ENCODE measurements around the gene SLC6A17.

Gene SLC6A17

DNA sequence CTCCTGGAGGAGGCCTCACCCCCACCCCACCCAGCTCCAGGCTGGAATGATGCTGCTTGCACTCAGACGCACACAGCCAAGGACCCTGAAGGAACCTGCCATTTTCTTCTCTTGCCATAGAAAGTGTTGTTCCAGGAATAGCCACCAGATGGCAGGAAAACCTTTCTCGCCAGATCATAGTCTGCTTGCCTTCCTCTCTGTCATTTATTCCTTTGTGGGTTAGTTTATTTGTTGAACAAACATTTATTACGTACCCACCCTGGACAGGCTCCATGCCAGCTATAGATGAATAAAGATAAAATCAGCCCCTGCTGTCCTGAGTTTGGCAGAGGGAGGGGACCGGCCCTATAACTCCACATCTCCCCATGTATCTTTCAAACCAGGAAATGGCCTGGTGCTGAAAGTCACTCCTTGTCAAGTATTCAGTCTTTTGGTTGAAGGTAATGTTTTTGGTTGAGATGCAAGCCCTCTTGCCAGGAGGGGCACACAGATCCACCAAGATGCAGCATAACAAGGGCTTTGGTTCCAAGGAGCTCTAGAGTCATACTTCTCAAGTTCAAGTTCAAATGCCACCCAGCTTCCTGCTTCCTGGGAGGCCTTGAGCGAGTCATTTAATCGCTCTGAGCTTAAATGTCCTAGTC, 52.8 kb downstream of the SLC6A17 start:
- Histone ChIP-seq H3K4me3 (ENCODE audit: low read depth in 1 of 2, low read length in 1 of 2) (no peak overlapping the region), H3K9me3 (no peaks in the 10 kb centered on the region), H3K36me3 (no peaks in the 10 kb centered on the region), H3K4me1 (ENCODE audit: control insufficient read depth in 1 of 2, insufficient read depth in 1 of 2, low read depth in 1 of 2, low read length in 1 of 2) (no peaks in the 10 kb centered on the region), H3K27ac (no peak overlapping the region), H3K27me3 (no peaks in the 10 kb centered on the region)
- TF ChIP-seq, protein P1, sequence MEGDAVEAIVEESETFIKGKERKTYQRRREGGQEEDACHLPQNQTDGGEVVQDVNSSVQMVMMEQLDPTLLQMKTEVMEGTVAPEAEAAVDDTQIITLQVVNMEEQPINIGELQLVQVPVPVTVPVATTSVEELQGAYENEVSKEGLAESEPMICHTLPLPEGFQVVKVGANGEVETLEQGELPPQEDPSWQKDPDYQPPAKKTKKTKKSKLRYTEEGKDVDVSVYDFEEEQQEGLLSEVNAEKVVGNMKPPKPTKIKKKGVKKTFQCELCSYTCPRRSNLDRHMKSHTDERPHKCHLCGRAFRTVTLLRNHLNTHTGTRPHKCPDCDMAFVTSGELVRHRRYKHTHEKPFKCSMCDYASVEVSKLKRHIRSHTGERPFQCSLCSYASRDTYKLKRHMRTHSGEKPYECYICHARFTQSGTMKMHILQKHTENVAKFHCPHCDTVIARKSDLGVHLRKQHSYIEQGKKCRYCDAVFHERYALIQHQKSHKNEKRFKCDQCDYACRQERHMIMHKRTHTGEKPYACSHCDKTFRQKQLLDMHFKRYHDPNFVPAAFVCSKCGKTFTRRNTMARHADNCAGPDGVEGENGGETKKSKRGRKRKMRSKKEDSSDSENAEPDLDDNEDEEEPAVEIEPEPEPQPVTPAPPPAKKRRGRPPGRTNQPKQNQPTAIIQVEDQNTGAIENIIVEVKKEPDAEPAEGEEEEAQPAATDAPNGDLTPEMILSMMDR (IDR thresholded peaks at IDR 0.05): peak; percentile 90

DNA sequence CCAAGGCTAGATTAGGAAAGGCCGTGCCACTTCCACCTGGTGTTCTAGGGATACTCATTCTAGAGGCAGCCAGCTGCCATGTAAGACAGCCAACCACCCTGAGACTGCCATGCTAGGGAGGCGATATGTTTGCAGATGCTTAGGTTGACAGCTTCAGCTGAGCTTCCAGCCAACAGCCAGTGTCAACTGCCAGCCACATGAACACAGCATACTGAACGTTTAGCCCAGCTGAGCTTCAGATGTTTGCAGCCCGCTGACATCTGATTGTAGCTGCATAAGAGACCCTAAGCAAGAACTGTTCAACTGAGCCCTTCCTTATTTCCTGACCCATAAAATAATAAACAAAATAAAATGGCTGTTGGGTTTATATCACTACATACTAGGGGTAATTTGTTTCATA, 54.9 kb downstream of the SLC6A17 start:
- no peaks in the 10 kb centered on the region for H3K9me3 ChIP-seq
- no peaks in the 10 kb centered on the region for H3K27me3 ChIP-seq
- no peak overlapping the region for H3K4me3 ChIP-seq (ENCODE audit: low read depth in 1 of 2, low read length in 1 of 2)
- no peaks in the 10 kb centered on the region for H3K36me3 ChIP-seq
- TF ChIP-seq, protein P1 (IDR thresholded peaks at IDR 0.05): no peak
- H3K27ac ChIP-seq: no peak overlapping the region
- peaks cover 9% of the 10 kb centered on the region in 2 experiments for H3K4me1 ChIP-seq (ENCODE audit: control insufficient read depth in 1 of 2, insufficient read depth in 1 of 2, low read depth in 1 of 2, low read length in 1 of 2)

DNA sequence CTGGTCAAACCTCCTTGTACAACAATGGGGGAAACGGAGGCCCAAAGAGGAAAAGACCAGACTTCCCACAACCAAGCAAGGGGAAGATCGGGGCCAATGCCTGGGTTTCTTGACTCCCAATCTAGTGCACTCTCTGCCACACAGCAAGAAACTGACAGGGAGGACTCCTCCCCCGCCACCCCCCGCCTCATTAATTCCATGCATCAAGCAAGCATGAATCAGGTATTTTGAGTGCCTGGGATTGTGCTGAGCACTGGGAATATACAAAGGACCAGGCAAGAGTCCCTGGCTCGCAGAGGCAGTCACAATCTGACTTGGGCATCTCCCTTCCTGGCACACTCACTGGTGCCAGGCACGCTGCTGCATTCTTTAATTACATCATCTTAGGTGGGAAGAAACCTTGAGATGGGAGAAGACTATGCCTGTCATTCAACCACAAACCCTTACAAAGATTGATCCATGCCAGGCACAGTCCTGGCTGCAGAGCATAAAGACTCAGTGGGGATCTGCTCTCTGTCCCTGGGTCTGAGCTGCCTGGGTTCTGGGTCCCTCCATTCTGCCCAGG, 55.4 kb downstream of the SLC6A17 start:
- Histone ChIP-seq H3K4me1 (ENCODE audit: control insufficient read depth in 1 of 2, insufficient read depth in 1 of 2, low read depth in 1 of 2, low read length in 1 of 2) (peaks cover 9% of the 10 kb centered on the region in 2 experiments), H3K9me3 (no peaks in the 10 kb centered on the region), H3K27ac (no peak overlapping the region), H3K27me3 (peaks cover 1% of the 10 kb centered on the region), H3K4me3 (ENCODE audit: low read depth in 1 of 2, low read length in 1 of 2) (no peak overlapping the region), H3K36me3 (no peaks in the 10 kb centered on the region)
- TF ChIP-seq, protein P1 (IDR thresholded peaks at IDR 0.05): no peak

DNA sequence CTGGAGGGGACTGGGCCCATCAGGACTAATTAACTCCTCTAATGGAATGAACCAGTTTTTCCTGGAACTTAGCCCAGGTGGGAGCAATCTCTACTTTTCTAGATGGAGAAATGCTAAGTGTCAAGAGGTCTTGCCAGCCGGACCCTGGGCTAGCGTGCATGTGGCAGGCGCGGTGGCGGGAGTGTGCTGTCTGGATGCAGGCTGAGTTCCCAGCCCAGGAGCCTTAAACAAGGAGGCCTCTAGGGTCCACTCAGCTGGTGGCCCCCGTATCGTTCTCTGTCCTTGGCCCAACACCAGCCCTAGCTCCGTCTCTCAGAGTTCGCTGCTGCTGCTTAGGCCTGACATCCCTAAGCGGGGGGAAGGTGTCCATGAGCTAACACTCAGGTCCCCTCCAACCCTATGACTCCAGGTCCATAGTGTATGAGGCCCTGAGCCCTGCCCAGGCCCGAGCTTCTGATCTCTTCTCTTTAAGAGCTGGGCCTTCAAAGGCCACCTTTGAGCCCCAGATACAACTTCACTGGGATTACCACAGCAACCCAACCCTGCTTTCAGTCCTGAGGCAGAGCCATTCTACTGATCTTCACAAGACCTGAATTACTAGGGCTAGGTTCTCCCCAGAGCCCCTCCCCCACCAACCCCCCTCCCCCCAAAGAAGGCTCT, 56.1 kb downstream of the SLC6A17 start:
- Histone ChIP-seq H3K9me3 (no peaks in the 10 kb centered on the region), H3K4me1 (ENCODE audit: control insufficient read depth in 1 of 2, insufficient read depth in 1 of 2, low read depth in 1 of 2, low read length in 1 of 2) (peaks cover 15 to 16% of the 10 kb centered on the region in 2 experiments), H3K36me3 (no peaks in the 10 kb centered on the region), H3K27ac (no peak overlapping the region), H3K4me3 (ENCODE audit: low read depth in 1 of 2, low read length in 1 of 2) (no peak overlapping the region), H3K27me3 (peaks cover 8% of the 10 kb centered on the region)
- TF ChIP-seq, protein P1 (IDR thresholded peaks at IDR 0.05): no peak

DNA sequence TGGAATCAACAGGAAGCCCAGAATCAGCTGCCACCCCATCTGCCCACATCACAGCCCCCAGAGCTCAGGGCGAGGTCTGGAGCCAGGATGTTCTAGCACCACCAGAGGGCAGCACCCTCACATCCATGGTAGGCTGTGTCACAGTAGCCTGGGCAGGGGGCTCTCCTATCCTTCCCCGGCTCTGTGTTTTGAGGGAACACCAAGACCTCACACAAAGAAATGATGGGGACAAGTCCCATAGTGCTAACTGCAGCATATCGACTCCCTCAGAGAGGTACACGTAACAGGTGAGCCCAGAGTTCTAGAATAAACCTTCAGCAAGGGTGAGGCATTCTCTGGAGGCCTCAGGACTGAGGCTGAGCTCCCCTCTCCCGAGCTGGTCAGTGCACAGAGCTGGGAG, 57.5 kb downstream of the SLC6A17 start:
- Histone ChIP-seq H3K27ac (no peak overlapping the region), H3K4me3 (ENCODE audit: low read depth in 1 of 2, low read length in 1 of 2) (no peak overlapping the region), H3K36me3 (no peaks in the 10 kb centered on the region), H3K27me3 (peaks cover 23% of the 10 kb centered on the region), H3K9me3 (no peaks in the 10 kb centered on the region), H3K4me1 (ENCODE audit: control insufficient read depth in 1 of 2, insufficient read depth in 1 of 2, low read depth in 1 of 2, low read length in 1 of 2) (peaks cover 27 to 28% of the 10 kb centered on the region in 2 experiments)
- TF ChIP-seq, protein P1 (IDR thresholded peaks at IDR 0.05): peak; percentile 74
